Peyer's patch (tissue), 4 donors: Measurements from ENCODE around the gene PTPRZ1. TPM values are rescaled to one million over a fixed set of nuclear protein-coding genes. Genes with fewer than 3 reads are reported as not detected.

ENCODE experiments used
- DNase-seq, 3 donors: peaks; one replicate each; pipeline ENCODE4 v3.0.0-alpha.2; 2017 to 2019
- H3K27ac ChIP-seq, 4 donors: fragments of 200-600 bp; sonication (generic); one replicate each; pipeline ENCODE4 v1.5.1; 2016 to 2019
- H3K27me3 ChIP-seq, 2 donors: fragments of 200-600 bp; sonication (generic); one replicate each; pipeline ENCODE4 v1.5.1; 2019
- H3K36me3 ChIP-seq, 3 donors: fragments of 200-600 bp; sonication (generic); one replicate each; pipeline ENCODE4 v1.5.1; 2016 to 2019
- H3K4me1 ChIP-seq, 4 donors: fragments of 200-600 bp; sonication (generic); one replicate each; pipeline ENCODE4 v1.5.1; 2016 to 2019
- H3K4me3 ChIP-seq, 4 donors: fragments of 200-600 bp; sonication (generic); 1 replicate in 3 of 4; 2 replicates in 1 of 4; pipeline ENCODE4 v1.5.1; 2016 to 2019; ENCODE audit warnings: mild to moderate bottlenecking in 1 of 4
- H3K9me3 ChIP-seq, 4 donors: fragments of 200-600 bp; sonication (generic); one replicate each; pipeline ENCODE4 v1.5.1; 2016 to 2019; ENCODE audit warnings: mild to moderate bottlenecking in 1 of 4
- CTCF ChIP-seq, 6 experiments: fragments of 450-650 bp in 4 of 6; fragments of 200-600 bp in 2 of 6; sonication (generic) in 1 of 6; IDR thresholded peaks; one replicate each; pipeline ENCODE4 v1.5.1; 2017 to 2019; ENCODE audit warnings: antibody characterized with exemption in 6 of 6, mild to moderate bottlenecking in 3 of 6, moderate library complexity in 1 of 6
- POLR2A ChIP-seq, 2 donors: fragments of 450-650 bp; IDR thresholded peaks; one replicate each; pipeline ENCODE4 v1.5.1; 2017; ENCODE audit warnings: antibody characterized with exemption in 2 of 2, mild to moderate bottlenecking in 2 of 2, moderate library complexity in 2 of 2
- total RNA-seq, 4 donors: library from RNA; depleted of rRNA; stranded (reverse); fragments of >200 nt; gene quantifications; one replicate each; pipeline ENCODE4 v1.1.0, GENCODE V29; 2016

The PTPRZ1 gene
- total RNA-seq, 4 donors from 2014 or later, result 0.54 to 1.7 TPM; not detected in 2

DNA sequence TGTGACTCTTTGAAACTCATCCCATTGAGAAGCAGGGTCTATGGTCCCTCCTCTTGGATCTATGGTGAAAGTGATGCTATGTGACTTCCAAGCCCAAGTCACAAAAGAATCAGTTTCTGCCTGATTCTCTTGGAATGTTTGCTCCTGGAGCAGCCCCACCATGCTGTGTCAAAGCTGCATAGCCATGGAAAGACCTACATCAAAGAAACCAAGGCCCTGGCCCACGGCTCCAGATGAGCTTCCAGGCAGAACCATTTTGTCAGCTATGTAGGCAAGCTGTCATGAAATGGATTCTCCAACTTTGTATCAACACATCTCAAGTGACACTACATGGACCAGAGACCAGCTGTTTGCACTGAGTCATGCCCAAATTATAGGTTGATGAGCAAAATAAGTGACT lies 194.1 kb downstream of the PTPRZ1 start:
- Histone ChIP-seq H3K27ac (no peak overlapping the region), H3K4me3 (no peak overlapping the region), H3K4me1 (no peaks in the 10 kb centered on the region), H3K27me3 (no peaks in the 10 kb centered on the region), H3K9me3 (no peaks in the 10 kb centered on the region), H3K36me3 (no peaks in the 10 kb centered on the region)
- TF ChIP-seq POLR2A (IDR thresholded peaks at IDR 0.05) (no peak), CTCF (IDR thresholded peaks at IDR 0.05) (no peak)
- DNase-seq, result no peak

- no peak overlapping the region for H3K4me3 ChIP-seq
- H3K4me1 ChIP-seq, result no peaks in the 10 kb centered on the region
- no peaks in the 10 kb centered on the region for H3K27me3 ChIP-seq
- no peak for DNase-seq
- H3K27ac ChIP-seq, result no peak overlapping the region
- TF ChIP-seq POLR2A (IDR thresholded peaks at IDR 0.05), result no peak
- TF ChIP-seq CTCF (IDR thresholded peaks at IDR 0.05), result no peak
- H3K36me3 ChIP-seq, result no peaks in the 10 kb centered on the region
- H3K9me3 ChIP-seq, result no peaks in the 10 kb centered on the region
Measured at GRCh38 chr7:122068046-122068445, 195.1 kb downstream of the PTPRZ1 start.

GRCh38 chr7:122068999-122069398 lies 196.0 kb downstream of the PTPRZ1 start:
- no peaks in the 10 kb centered on the region for H3K36me3 ChIP-seq
- no peaks in the 10 kb centered on the region for H3K27me3 ChIP-seq
- no peaks in the 10 kb centered on the region for H3K4me1 ChIP-seq
- TF ChIP-seq POLR2A (IDR thresholded peaks at IDR 0.05) (no peak), CTCF (IDR thresholded peaks at IDR 0.05) (no peak)
- H3K4me3 ChIP-seq, result no peak overlapping the region
- H3K9me3 ChIP-seq, result no peaks in the 10 kb centered on the region
- no peak for DNase-seq
- no peak overlapping the region for H3K27ac ChIP-seq

- H3K9me3 ChIP-seq, result no peaks in the 10 kb centered on the region
- DNase-seq, result no peak
- H3K27me3 ChIP-seq, result no peaks in the 10 kb centered on the region
- no peak overlapping the region for H3K4me3 ChIP-seq
- no peaks in the 10 kb centered on the region for H3K36me3 ChIP-seq
- no peak overlapping the region for H3K27ac ChIP-seq
- TF ChIP-seq CTCF (IDR thresholded peaks at IDR 0.05) (no peak), POLR2A (IDR thresholded peaks at IDR 0.05) (no peak)
- no peaks in the 10 kb centered on the region for H3K4me1 ChIP-seq
Measured at GRCh38 chr7:122070062-122070461, 197.1 kb downstream of the PTPRZ1 start.

GRCh38 chr7:122070834-122071233 lies 197.9 kb downstream of the PTPRZ1 start:
- no peaks in the 10 kb centered on the region for H3K27me3 ChIP-seq

More at GRCh38 chr7:122070834-122071233, 197.9 kb downstream of the PTPRZ1 start:
- TF ChIP-seq CTCF (IDR thresholded peaks at IDR 0.05) (no peak), POLR2A (IDR thresholded peaks at IDR 0.05) (no peak)
- Histone ChIP-seq H3K4me3 (no peak overlapping the region), H3K36me3 (no peaks in the 10 kb centered on the region), H3K27ac (no peak overlapping the region), H3K4me1 (no peaks in the 10 kb centered on the region), H3K9me3 (no peaks in the 10 kb centered on the region)
- no peak for DNase-seq
